ENCODE results near the gene MCTP1. TPM values are rescaled to one million over a fixed set of nuclear protein-coding genes. Genes with fewer than 3 reads are reported as not detected.

Gene MCTP1
- total RNA-seq, 2 donors from 2014 or later = 22.1 to 256 TPM

DNA sequence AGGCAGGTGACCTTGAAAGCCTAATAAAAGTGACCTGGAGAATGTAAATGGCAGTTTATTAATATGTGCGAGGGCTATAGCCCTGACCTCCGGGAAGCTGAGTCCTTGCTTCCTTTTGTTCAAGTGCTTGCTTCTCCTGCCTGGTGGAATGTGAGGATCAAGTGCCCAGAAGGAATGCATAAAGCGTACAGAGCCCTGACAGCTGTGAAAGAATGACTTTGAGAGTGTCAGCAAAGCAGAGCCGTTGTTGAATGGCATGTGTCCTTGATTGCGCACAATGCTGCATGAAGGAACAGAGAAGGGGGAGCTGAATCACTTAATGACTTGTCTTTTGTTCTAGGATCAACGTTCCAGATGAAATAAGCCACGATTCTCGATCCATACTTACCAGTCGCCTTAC is 533.4 kb downstream of the MCTP1 start:
- Histone ChIP-seq H3K9me3 (no peaks in the 10 kb centered on the region), H3K27me3 (replicated peaks; ENCODE audit: insufficient read depth) (no peaks in the 10 kb centered on the region), H3K4me3 (no peak overlapping the region), H3K27ac (no peak overlapping the region), H3K36me3 (no peaks in the 10 kb centered on the region), H3K4me1 (ENCODE audit: control insufficient read depth in 1 of 2, low read depth in 2 of 2) (no peaks in the 10 kb centered on the region)
- DNase-seq (ENCODE audit: low spot score) (no peak), ATAC-seq (ENCODE audit: insufficient number of reproducible peaks, low FRiP score, low read depth) (no peak)
- TF ChIP-seq, protein P1, sequence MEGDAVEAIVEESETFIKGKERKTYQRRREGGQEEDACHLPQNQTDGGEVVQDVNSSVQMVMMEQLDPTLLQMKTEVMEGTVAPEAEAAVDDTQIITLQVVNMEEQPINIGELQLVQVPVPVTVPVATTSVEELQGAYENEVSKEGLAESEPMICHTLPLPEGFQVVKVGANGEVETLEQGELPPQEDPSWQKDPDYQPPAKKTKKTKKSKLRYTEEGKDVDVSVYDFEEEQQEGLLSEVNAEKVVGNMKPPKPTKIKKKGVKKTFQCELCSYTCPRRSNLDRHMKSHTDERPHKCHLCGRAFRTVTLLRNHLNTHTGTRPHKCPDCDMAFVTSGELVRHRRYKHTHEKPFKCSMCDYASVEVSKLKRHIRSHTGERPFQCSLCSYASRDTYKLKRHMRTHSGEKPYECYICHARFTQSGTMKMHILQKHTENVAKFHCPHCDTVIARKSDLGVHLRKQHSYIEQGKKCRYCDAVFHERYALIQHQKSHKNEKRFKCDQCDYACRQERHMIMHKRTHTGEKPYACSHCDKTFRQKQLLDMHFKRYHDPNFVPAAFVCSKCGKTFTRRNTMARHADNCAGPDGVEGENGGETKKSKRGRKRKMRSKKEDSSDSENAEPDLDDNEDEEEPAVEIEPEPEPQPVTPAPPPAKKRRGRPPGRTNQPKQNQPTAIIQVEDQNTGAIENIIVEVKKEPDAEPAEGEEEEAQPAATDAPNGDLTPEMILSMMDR (IDR thresholded peaks at IDR 0.05) = no peak

DNA sequence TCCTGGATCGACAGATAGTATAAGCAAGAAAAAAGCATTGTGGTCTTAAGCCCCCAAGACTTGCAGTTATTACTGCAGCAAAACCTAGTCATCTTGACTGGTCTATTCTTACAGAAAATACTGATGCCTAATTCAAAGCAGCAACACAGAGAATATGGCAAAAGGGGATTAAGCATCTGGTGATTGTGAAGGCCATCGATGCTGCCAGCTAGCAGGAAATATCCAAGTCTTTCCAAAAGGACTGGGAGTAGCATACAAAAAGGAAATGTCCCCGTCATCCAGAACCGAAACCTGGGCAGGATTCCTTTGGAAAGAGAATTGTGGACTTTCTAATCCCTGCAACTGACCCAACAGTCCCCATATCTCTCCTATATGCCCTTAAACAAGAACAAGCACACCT is 534.2 kb downstream of the MCTP1 start:
- H3K4me3 ChIP-seq = no peak overlapping the region
- TF ChIP-seq, protein P1 (IDR thresholded peaks at IDR 0.05) = no peak
- DNase-seq (ENCODE audit: low spot score) (no peak), ATAC-seq (ENCODE audit: insufficient number of reproducible peaks, low FRiP score, low read depth) (no peak)
- H3K4me1 ChIP-seq (ENCODE audit: control insufficient read depth in 1 of 2, low read depth in 2 of 2) = no peaks in the 10 kb centered on the region
- H3K27me3 ChIP-seq (replicated peaks; ENCODE audit: insufficient read depth) = no peaks in the 10 kb centered on the region
- H3K9me3 ChIP-seq = no peaks in the 10 kb centered on the region
- no peak overlapping the region for H3K27ac ChIP-seq
- no peaks in the 10 kb centered on the region for H3K36me3 ChIP-seq

DNA sequence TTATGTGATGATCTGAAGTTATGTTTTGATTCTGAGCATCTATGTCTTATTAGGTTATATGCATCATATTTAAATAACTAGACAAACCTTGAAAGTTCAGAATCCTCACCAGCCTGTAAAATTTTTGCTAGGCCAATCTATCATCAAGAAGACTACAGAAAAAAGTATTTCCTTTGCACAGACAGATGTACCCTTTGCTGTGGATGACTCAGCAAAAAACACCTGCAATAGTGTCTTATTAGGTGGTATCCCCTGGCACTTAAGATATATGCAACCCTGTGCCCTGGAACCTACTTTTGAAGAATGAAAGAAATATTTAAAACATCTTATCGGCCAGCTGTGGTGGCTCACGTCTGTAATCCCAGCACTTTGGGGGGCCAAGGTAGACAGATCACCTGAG is 535.9 kb downstream of the MCTP1 start:
- no peak overlapping the region for H3K4me3 ChIP-seq
- no peak for DNase-seq (ENCODE audit: low spot score)
- H3K9me3 ChIP-seq = no peaks in the 10 kb centered on the region
- no peaks in the 10 kb centered on the region for H3K4me1 ChIP-seq (ENCODE audit: control insufficient read depth in 1 of 2, low read depth in 2 of 2)
- no peak overlapping the region for H3K27ac ChIP-seq
- no peaks in the 10 kb centered on the region for H3K36me3 ChIP-seq
- no peaks in the 10 kb centered on the region for H3K27me3 ChIP-seq (replicated peaks; ENCODE audit: insufficient read depth)
- TF ChIP-seq, protein P1 (IDR thresholded peaks at IDR 0.05) = no peak
- no peak for ATAC-seq (ENCODE audit: insufficient number of reproducible peaks, low FRiP score, low read depth)

DNA sequence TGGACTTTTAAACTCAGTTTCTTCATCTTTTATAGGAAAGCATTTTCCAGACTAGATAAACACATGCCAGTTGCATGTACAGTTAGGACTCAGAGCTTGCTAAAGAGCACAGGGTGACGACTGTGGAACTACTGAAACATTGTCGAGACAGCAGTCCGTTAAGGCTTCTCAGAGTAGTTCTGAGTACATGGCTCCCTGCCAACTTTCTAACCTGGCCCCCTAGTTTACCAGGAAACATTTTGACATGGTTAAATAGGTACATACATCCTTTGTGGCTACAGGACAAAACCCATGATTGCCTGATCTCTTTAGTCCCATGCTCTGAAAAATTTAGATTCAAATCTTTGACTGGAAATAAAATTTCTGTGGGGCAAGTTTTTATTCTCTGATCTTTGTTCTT is 536.7 kb downstream of the MCTP1 start:
- ATAC-seq (ENCODE audit: insufficient number of reproducible peaks, low FRiP score, low read depth) (no peak), DNase-seq (ENCODE audit: low spot score) (no peak)
- H3K4me1 ChIP-seq (ENCODE audit: control insufficient read depth in 1 of 2, low read depth in 2 of 2) = no peaks in the 10 kb centered on the region
- TF ChIP-seq, protein P1 (IDR thresholded peaks at IDR 0.05) = no peak
- no peaks in the 10 kb centered on the region for H3K9me3 ChIP-seq
- H3K4me3 ChIP-seq = no peak overlapping the region
- no peak overlapping the region for H3K27ac ChIP-seq
- no peaks in the 10 kb centered on the region for H3K27me3 ChIP-seq (replicated peaks; ENCODE audit: insufficient read depth)
- H3K36me3 ChIP-seq = no peaks in the 10 kb centered on the region

DNA sequence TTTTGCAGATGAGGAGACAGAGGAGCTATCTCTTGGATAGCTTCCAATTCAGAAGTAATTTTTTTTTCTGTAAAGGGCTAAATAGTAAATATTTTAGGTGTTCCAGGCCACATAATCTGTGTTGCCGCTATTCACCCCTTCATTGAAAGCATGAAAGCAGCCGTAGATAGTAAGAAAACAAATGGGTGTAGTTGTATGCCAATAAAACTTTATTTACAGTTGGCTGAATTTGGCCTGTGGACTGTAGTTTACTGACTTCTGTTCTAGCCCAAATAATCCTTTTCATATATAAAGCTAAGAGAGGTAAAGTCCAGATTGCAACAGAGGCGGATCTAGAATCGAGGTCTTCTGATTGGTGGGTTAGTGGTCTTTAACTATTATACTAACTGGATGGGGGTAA is 537.5 kb downstream of the MCTP1 start:
- no peaks in the 10 kb centered on the region for H3K9me3 ChIP-seq
- ATAC-seq (ENCODE audit: insufficient number of reproducible peaks, low FRiP score, low read depth) (no peak), DNase-seq (ENCODE audit: low spot score) (no peak)
- no peaks in the 10 kb centered on the region for H3K36me3 ChIP-seq
- TF ChIP-seq, protein P1 (IDR thresholded peaks at IDR 0.05) = no peak
- H3K4me3 ChIP-seq = no peak overlapping the region
- no peak overlapping the region for H3K27ac ChIP-seq
- no peaks in the 10 kb centered on the region for H3K4me1 ChIP-seq (ENCODE audit: control insufficient read depth in 1 of 2, low read depth in 2 of 2)
- H3K27me3 ChIP-seq (replicated peaks; ENCODE audit: insufficient read depth) = no peaks in the 10 kb centered on the region
